CD14-positive monocyte (primary cell): ENCODE measurements around the gene GMPPA. TPM values are rescaled to one million over a fixed set of nuclear protein-coding genes. Genes with fewer than 3 reads are reported as not detected.

ENCODE experiments used
- DNase-seq, 3 donors: peaks; one replicate each; pipeline ENCODE4 v3.0.0-alpha.2; 2011 to 2022
- H2AFZ ChIP-seq: 2 replicates; pipeline ENCODE4 v1.6.0; 2012; ENCODE audit warnings: mild to moderate bottlenecking, low read depth, low read length, inconsistent platforms; ENCODE audit not compliant: insufficient read depth, poor library complexity, severe bottlenecking
- H3K27ac ChIP-seq, 2 donors: 1 replicate in 1 of 2; 2 replicates in 1 of 2; pipeline ENCODE4 v1.5.1; 2012 to 2013; ENCODE audit warnings: low read length in 2 of 2, control low read depth in 1 of 2, inconsistent platforms in 1 of 2, low read depth in 1 of 2, mild to moderate bottlenecking in 1 of 2
- H3K27me3 ChIP-seq, 2 donors: one replicate each; pipeline versions ENCODE4 v1.6.0 to v1.6.1; 2011 to 2013; ENCODE audit warnings: low read length in 2 of 2; ENCODE audit not compliant: control insufficient read depth in 2 of 2, insufficient read depth in 2 of 2
- H3K36me3 ChIP-seq, 2 donors: replicated peaks in 1 of 2; 1 replicate in 1 of 2; 2 replicates in 1 of 2; pipeline versions ENCODE4 v1.5.1 to v1.6.1; 2012 to 2013; ENCODE audit warnings: low read length in 2 of 2, control low read depth in 1 of 2, inconsistent platforms in 1 of 2, mild to moderate bottlenecking in 1 of 2; ENCODE audit not compliant: insufficient read depth in 2 of 2, control insufficient read depth in 1 of 2
- H3K4me1 ChIP-seq, 2 donors: 1 replicate in 1 of 2; 2 replicates in 1 of 2; pipeline versions ENCODE4 v1.5.1 to v1.6.1; 2012 to 2013; ENCODE audit warnings: low read length in 2 of 2, control low read depth in 1 of 2, inconsistent platforms in 1 of 2, mild to moderate bottlenecking in 1 of 2, moderate library complexity in 1 of 2; ENCODE audit not compliant: insufficient read depth in 2 of 2, control insufficient read depth in 1 of 2
- H3K4me2 ChIP-seq: replicated peaks from 2 replicates; pipeline ENCODE3; 2012; ENCODE audit warnings: low read length, moderate library complexity, mild to moderate bottlenecking; ENCODE audit not compliant: poor library complexity, severe bottlenecking; ENCODE audit errors: extremely low read depth
- H3K4me3 ChIP-seq, 3 experiments: fragments of 200-600 bp in 1 of 3; sonication (generic) in 1 of 3; replicated peaks in 1 of 3; 1 replicate in 2 of 3; 2 replicates in 1 of 3; pipeline ENCODE4 v1.5.1; 2011 to 2013; ENCODE audit warnings: low read length in 3 of 3, mild to moderate bottlenecking in 3 of 3, control low read depth in 2 of 3, low read depth in 2 of 3, inconsistent platforms in 1 of 3, moderate library complexity in 1 of 3
- H3K79me2 ChIP-seq: 2 replicates; pipeline ENCODE4 v1.6.0; 2012; ENCODE audit warnings: mild to moderate bottlenecking, control low read depth, inconsistent platforms, low read length, moderate library complexity; ENCODE audit not compliant: insufficient read depth
- H3K9ac ChIP-seq: 2 replicates; pipeline ENCODE4 v1.6.0; 2017; ENCODE audit warnings: low read length, mild to moderate bottlenecking; ENCODE audit not compliant: insufficient read depth, poor library complexity, severe bottlenecking
- H3K9me3 ChIP-seq, 2 donors: replicated peaks in 1 of 2; 1 replicate in 1 of 2; 2 replicates in 1 of 2; pipeline versions ENCODE4 v1.5.1 to v1.6.1; 2012 to 2013; ENCODE audit warnings: low read length in 2 of 2, control low read depth in 1 of 2; ENCODE audit not compliant: control insufficient read depth in 1 of 2, insufficient read depth in 1 of 2
- H4K20me1 ChIP-seq: 2 replicates; pipeline ENCODE4 v1.6.0; 2012; ENCODE audit warnings: mild to moderate bottlenecking, low read length, control low read depth, moderate library complexity; ENCODE audit not compliant: insufficient read depth
- H3K27ac Mint-ChIP-seq, 7 donors: one replicate each; pipeline ENCODE4 v1.8.0; 2020; ENCODE audit warnings: mild to moderate bottlenecking in 7 of 7, mixed read lengths in 7 of 7, moderate library complexity in 6 of 7, inconsistent platforms in 2 of 7
- H3K27me3 Mint-ChIP-seq, 3 donors: one replicate each; pipeline ENCODE4 v1.8.0; 2021 to 2022; ENCODE audit warnings: low read depth in 3 of 3, mild to moderate bottlenecking in 3 of 3, mixed read lengths in 3 of 3, moderate library complexity in 3 of 3, inconsistent platforms in 1 of 3
- H3K36me3 Mint-ChIP-seq, 2 donors: one replicate each; pipeline ENCODE4 v1.8.0; 2020; ENCODE audit warnings: mixed read lengths in 2 of 2, inconsistent platforms in 1 of 2, mild to moderate bottlenecking in 1 of 2
- H3K4me1 Mint-ChIP-seq: one replicate; pipeline ENCODE4 v1.8.0; 2020; ENCODE audit warnings: mild to moderate bottlenecking, mixed read lengths
- H3K4me3 Mint-ChIP-seq, 2 donors: one replicate each; pipeline ENCODE4 v1.8.0; 2020; ENCODE audit warnings: mild to moderate bottlenecking in 2 of 2, mixed read lengths in 2 of 2, moderate library complexity in 1 of 2
- H3K9me3 Mint-ChIP-seq, 7 donors: one replicate each; pipeline ENCODE4 v1.8.0; 2020 to 2022; ENCODE audit warnings: mixed read lengths in 7 of 7, mild to moderate bottlenecking in 6 of 7, moderate library complexity in 6 of 7, inconsistent platforms in 2 of 7
- CTCF ChIP-seq: fragments of 200-600 bp; IDR thresholded peaks from one replicate; pipeline ENCODE4 v1.8.0; 2022; ENCODE audit warnings: antibody characterized with exemption, mild to moderate bottlenecking
- WGBS: methylation state at CpG from one replicate; pipeline ENCODE4 v1.1.5; 2013; ENCODE audit warnings: missing lambda C conversion rate; ENCODE audit not compliant: insufficient coverage; 5-methylcytosine and 5-hydroxymethylcytosine counted together
- intact Hi-C, 2 donors: fragments of 100-400 bp; cut with micrococcal nuclease; formaldehyde crosslinking; loops; one replicate each; pipeline versions ENCODE4 v1.15.0 to v1.15.1; 2023
- polyA plus RNA-seq, 3 donors: library from polyadenylated mRNA; depleted of rRNA in 1 of 3; unstranded in 2 of 3; stranded (reverse) in 1 of 3; fragments of 300-500 nt in 2 of 3; fragments of >200 nt in 1 of 3; fragmentation: Illumina TruSeq in 2 of 3; gene quantifications; 1 replicate in 2 of 3; 2 replicates in 1 of 3; pipeline ENCODE4 v1.2.3, GENCODE V29; 2012 to 2021

Gene GMPPA
- polyA plus RNA-seq, 3 donors, result 35.5 to 71.2 (median 35.9) TPM

GRCh38 chr2:219477179-219477578 is 21.5 kb upstream of the GMPPA start:
- WGBS, result 90% methylated on average over 13 of the region's 13 CpGs
- intact Hi-C loops, result loop anchor here in 1 of 2 donors (5.0 kb wide), 1 partner anchor 55 kb away; no protein-coding TSS in a partner anchor
- peaks cover 0 to 8% of the 10 kb centered on the region in 2 donors for H3K27me3 ChIP-seq

GRCh38 chr2:219477815-219478214 is 20.9 kb upstream of the GMPPA start:
- no peak overlapping the region for H3K4me3 Mint-ChIP-seq
- Histone ChIP-seq H4K20me1 (no peaks in the 10 kb centered on the region), H3K27me3 (peaks cover 3 to 15% of the 10 kb centered on the region in 2 donors), H3K9ac (no peak overlapping the region), H3K79me2 (no peaks in the 10 kb centered on the region), H3K27ac (no peak overlapping the region), H3K9me3 (no peaks in the 10 kb centered on the region), H3K4me2 (no peak overlapping the region), H3K4me3 (no peak overlapping the region), H3K36me3 (no peaks in the 10 kb centered on the region), H2AFZ (no peak overlapping the region), H3K4me1 (no peaks in the 10 kb centered on the region)
- WGBS, result 97% methylated on average over 11 of the region's 15 CpGs
- intact Hi-C loops, result loop anchor here in 1 of 2 donors (5.0 kb wide), 1 partner anchor 54 kb away; no protein-coding TSS in a partner anchor
- DNase-seq, result no peak
- H3K4me1 Mint-ChIP-seq, result peaks cover 2% of the 10 kb centered on the region
- TF ChIP-seq CTCF, result no peak
- peaks cover 18 to 38% (median 34%) of the 10 kb centered on the region in 3 donors for H3K27me3 Mint-ChIP-seq
- no peak overlapping the region for H3K27ac Mint-ChIP-seq
- H3K9me3 Mint-ChIP-seq, result peaks cover 0 to 2% (median 0%) of the 10 kb centered on the region in 7 donors
- no peaks in the 10 kb centered on the region for H3K36me3 Mint-ChIP-seq

More at GRCh38 chr2:219477179-219477578, 21.5 kb upstream of the GMPPA start:
- Histone ChIP-seq H3K9me3 (no peaks in the 10 kb centered on the region), H3K36me3 (no peaks in the 10 kb centered on the region), H3K4me3 (no peak overlapping the region), H3K4me2 (no peak overlapping the region), H4K20me1 (no peaks in the 10 kb centered on the region), H3K9ac (no peak overlapping the region), H2AFZ (no peak overlapping the region), H3K4me1 (no peaks in the 10 kb centered on the region), H3K79me2 (no peaks in the 10 kb centered on the region), H3K27ac (no peak overlapping the region)
- H3K27me3 Mint-ChIP-seq, result peaks cover 13 to 32% (median 29%) of the 10 kb centered on the region in 3 donors
- DNase-seq, result no peak
- no peak for TF ChIP-seq CTCF
- H3K27ac Mint-ChIP-seq, result no peak overlapping the region
- H3K4me3 Mint-ChIP-seq, result no peak overlapping the region
- H3K36me3 Mint-ChIP-seq, result no peaks in the 10 kb centered on the region
- H3K9me3 Mint-ChIP-seq, result peaks cover 0 to 2% (median 0%) of the 10 kb centered on the region in 7 donors
- H3K4me1 Mint-ChIP-seq, result peaks cover 2% of the 10 kb centered on the region
